ENCODE data around the gene CNKSR3. TPM values are rescaled to one million over a fixed set of nuclear protein-coding genes. Genes with fewer than 3 reads are reported as not detected.

The CNKSR3 gene
- 12.1 TPM for total RNA-seq

GRCh38 chr6:154510144-154510905 lies at the start of gene CNKSR3:
Gene CNKSR3, minus strand, starts transcription at chr6:154510685. Its CDS starts 571 bp downstream, at chr6:154510114.

GRCh38 chr6:154356690-154357089 lies 153.8 kb downstream of the CNKSR3 start, which contains the start of gene IPCEF1:
Gene IPCEF1, minus strand, starts transcription at chr6:154356803. Its CDS starts 90,856 bp downstream, at chr6:154265947.

Other genes starting within 250 kb of the CNKSR3 start
- gene IPCEF1, start 153.9 kb downstream of the CNKSR3 start, total RNA-seq, result 2.1 TPM
- gene SCAF8, start 222.7 kb upstream of the CNKSR3 start, total RNA-seq, result 103 TPM

All from camera-type eye (tissue), 1 donor.